Effector memory CD8-positive, alpha-beta T cell (primary cell): ENCODE measurements around the gene OR51B6.
"Not testable (repeated sequence)": the region's sequence is repeated elsewhere in the genome, so short reads cannot be mapped to it uniquely, and the experiment has no call there.

ENCODE experiments used
- ATAC-seq: fragments of 150-1000 bp; cut with Tn5 transposase; replicated peaks from 2 replicates; pipeline ENCODE4 v1.10.0; 2021; ENCODE audit warnings: mild to moderate bottlenecking, moderate library complexity
- DNase-seq, 3 experiments: peaks; one replicate each; pipeline ENCODE4 v3.0.0; 2021
- H3K27ac Mint-ChIP-seq, 2 donors: one replicate each; pipeline ENCODE4 v1.8.0; 2022; ENCODE audit warnings: mild to moderate bottlenecking in 2 of 2, mixed read lengths in 2 of 2, moderate library complexity in 2 of 2
- H3K27me3 Mint-ChIP-seq, 2 donors: one replicate each; pipeline ENCODE4 v1.8.0; 2022; ENCODE audit warnings: mixed read lengths in 2 of 2
- H3K36me3 Mint-ChIP-seq: one replicate; pipeline ENCODE4 v1.8.0; 2022; ENCODE audit warnings: mild to moderate bottlenecking, moderate library complexity, mixed read lengths; ENCODE audit not compliant: insufficient read depth
- H3K4me1 Mint-ChIP-seq, 2 donors: one replicate each; pipeline ENCODE4 v1.8.0; 2022; ENCODE audit warnings: low read depth in 2 of 2, mixed read lengths in 2 of 2
- H3K4me3 Mint-ChIP-seq, 2 donors: one replicate each; pipeline ENCODE4 v1.8.0; 2022; ENCODE audit warnings: mild to moderate bottlenecking in 2 of 2, mixed read lengths in 2 of 2, moderate library complexity in 2 of 2
- H3K9me3 Mint-ChIP-seq, 2 donors: one replicate each; pipeline ENCODE4 v1.8.0; 2022; ENCODE audit warnings: mixed read lengths in 2 of 2

OR51B6 gene

DNA sequence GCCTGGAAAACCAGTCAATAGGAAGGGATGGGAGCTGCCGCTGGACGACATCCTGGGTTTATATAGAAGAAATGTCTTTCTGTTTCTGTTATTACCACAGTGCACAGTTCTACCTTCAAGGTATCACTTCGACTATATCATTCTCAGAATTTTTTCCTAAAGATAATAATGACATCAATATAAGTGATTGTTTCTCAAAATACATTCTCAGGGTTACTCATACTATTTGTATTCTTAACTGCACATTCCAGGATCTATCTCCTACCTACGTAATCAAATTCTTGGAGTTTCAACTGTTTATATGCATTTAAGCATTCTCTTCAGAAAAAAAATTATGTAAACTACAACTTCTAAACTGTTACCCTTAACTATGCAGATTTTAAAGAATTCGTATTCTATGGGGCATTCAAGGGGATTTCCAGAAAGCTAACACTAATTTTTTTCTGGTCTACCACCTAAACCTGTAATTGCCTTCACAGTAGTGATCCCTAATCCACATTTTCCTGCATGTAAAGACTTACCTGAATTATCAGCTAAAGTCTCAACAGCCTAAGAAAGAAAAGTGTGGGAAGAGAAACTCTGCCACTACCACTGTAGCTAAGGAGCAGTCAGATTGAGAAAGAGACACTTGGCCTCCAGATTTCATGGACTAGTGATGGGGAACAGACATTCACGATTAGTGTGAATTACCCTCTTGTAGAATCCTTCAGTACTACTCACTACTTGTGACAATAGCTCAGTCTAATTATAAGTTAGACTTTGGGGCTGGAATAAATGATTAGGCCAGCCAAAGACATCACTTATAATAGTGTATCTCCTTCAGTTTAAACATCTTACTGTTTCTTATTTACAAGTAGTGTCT, 7.6 kb upstream of the OR51B6 start, which contains the start of gene OR51B5:
TSS of gene OR51B5 (minus strand) at position 51 of the 862 bp plus-strand sequence. CDS start at position 51, 0 bp downstream.
- no peak within 1 kb of the TSS for H3K27ac Mint-ChIP-seq
- no peaks in the 10 kb centered on the region for H3K36me3 Mint-ChIP-seq
- no peak within 1 kb of the TSS for H3K4me3 Mint-ChIP-seq
- ATAC-seq (no peak), DNase-seq (no peak)
- peaks cover 11 to 20% of the 10 kb centered on the region in 2 donors for H3K27me3 Mint-ChIP-seq
- H3K9me3 Mint-ChIP-seq, result no peaks in the 10 kb centered on the region
- H3K4me1 Mint-ChIP-seq, result no peaks in the 10 kb centered on the region

DNA sequence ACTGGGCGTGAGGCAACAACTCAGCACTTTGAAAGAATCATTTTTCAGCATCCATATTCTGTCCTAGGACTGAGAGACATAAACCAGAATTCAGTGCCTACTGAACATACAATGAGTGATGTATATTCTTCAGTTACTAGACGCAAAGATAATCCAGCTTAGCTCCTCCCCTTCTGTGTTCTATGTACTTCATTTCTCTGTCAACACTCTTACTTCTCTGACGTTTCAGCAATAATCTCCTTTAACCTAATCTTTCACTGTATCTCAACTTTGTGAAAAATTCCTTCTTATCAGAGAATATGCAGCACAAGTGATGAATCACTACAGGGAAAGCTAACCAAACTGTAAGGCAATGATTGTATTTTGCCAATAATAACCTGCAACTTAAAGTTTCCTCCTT, 5.5 kb upstream of the OR51B6 start:
- no peak overlapping the region for H3K4me3 Mint-ChIP-seq
- DNase-seq (no peak), ATAC-seq (no peak)
- no peaks in the 10 kb centered on the region for H3K4me1 Mint-ChIP-seq
- H3K27me3 Mint-ChIP-seq, result peaks cover 11 to 20% of the 10 kb centered on the region in 2 donors
- no peak overlapping the region for H3K27ac Mint-ChIP-seq
- no peaks in the 10 kb centered on the region for H3K36me3 Mint-ChIP-seq
- no peaks in the 10 kb centered on the region for H3K9me3 Mint-ChIP-seq

DNA sequence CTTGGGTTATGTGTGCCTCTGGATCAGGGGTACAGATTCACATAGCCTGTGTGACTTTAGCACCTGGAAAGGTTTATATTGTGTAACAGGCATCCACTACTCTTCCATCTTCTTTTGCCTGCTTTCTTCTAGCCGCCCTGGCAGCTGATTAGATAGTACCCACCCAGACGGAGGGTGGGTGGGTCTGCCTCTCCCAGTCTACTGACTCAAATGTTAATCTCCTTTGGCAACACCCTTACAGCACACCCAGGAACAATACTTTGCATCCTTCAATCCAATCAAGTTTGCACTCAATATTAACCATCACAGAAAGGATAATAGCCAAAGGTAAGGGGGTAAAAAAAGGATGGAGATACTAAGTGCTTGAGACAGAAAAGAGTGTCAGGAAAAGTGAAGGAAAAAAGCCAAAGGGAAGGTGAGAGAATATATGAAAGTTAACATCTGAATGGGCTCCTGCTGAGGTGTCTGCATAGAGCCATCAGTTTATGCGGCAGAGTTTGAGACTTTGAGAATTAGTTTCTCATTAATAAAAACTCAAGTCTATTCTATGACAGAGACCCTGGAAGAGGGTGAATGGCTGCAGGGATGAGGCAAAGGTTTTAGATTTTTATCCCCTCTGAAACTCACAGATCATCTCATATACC, 2.6 kb upstream of the OR51B6 start:
- Mint-ChIP-seq H3K36me3 (no peaks in the 10 kb centered on the region), H3K27me3 (peaks cover 7 to 18% of the 10 kb centered on the region in 2 donors), H3K9me3 (peaks cover 3 to 8% of the 10 kb centered on the region in 2 donors), H3K4me1 (no peaks in the 10 kb centered on the region), H3K4me3 (no peak overlapping the region), H3K27ac (no peak overlapping the region)
- ATAC-seq (no peak), DNase-seq (no peak)

DNA sequence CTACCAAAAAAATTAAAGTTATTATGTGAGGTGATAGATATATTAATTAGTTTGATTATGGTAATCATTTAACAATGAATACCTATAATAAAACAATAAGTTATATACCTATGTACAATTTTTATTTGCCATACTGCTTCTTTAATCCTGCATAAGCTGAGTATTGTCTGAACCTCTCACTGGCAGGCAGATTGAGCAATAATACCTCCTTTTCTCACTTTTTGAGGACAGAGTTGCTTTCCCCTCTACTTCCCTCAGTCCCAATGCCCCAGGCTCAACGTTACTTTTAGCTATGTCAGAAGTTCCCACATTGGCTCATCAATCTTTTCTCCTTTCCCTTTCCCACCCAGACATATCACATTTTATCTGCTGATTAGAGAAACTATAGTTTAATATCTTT, 1.8 kb upstream of the OR51B6 start:
- no peak for ATAC-seq
- H3K4me1 Mint-ChIP-seq, result no peaks in the 10 kb centered on the region
- H3K9me3 Mint-ChIP-seq, result peaks cover 3 to 8% of the 10 kb centered on the region in 2 donors
- no peak overlapping the region for H3K27ac Mint-ChIP-seq
- peaks cover 7 to 18% of the 10 kb centered on the region in 2 donors for H3K27me3 Mint-ChIP-seq
- no peak overlapping the region for H3K4me3 Mint-ChIP-seq
- H3K36me3 Mint-ChIP-seq, result no peaks in the 10 kb centered on the region
- no peak for DNase-seq

DNA sequence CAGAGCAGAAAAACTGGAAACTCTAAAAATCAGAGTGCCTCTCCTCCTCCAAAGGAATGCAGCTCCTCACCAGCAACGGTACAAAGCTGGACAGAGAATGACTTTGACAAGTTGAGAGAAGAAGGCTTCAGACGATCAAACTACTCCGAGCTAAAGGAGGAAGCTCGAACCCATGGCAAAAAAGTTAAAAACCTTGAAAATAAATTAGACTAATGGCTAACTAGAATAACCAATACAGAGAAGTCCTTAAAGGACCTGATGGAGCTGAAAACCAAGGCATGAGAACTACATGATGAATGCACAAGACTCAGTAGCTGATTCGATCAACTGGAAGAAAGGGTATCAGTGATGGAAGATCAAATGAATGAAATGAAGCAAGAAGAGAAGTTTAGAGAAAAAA, 4.7 kb downstream of the OR51B6 start:
- H3K27me3 Mint-ChIP-seq, H3K9me3 Mint-ChIP-seq, H3K36me3 Mint-ChIP-seq, DNase-seq, H3K4me3 Mint-ChIP-seq, ATAC-seq, H3K27ac Mint-ChIP-seq, H3K4me1 Mint-ChIP-seq: not testable (repeated sequence)

DNA sequence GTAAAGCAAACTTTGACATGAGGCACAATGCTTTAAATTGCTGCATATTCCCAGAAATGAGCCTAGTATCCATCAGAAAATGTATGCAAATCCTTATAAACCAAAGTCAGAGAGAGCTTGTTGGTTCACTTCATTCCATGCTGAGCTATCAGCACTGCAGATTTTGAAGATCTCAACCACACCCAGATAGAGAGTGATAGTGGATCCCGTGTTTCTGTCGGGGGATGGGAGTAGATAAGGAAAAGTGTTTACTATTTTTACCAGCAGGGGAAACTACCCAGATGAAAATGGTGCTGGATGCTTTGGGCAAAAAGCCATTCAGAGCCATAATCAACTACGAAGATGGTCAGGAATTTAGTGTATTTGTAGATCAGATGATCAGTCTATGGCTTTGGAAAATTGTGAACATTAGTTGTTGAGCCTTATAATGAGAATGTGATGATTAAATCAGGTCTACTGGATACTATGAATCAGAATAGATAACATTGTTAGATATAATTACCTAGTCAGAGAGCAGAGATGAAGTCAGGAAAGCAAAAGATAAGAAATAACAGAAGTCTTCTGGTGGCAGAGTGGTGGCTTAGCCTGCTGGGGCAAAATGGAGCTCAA, 10.8 kb downstream of the OR51B6 start:
- H3K36me3 Mint-ChIP-seq, result no peaks in the 10 kb centered on the region
- H3K27ac Mint-ChIP-seq, result no peak overlapping the region
- H3K27me3 Mint-ChIP-seq, result peaks cover 0 to 5% of the 10 kb centered on the region in 2 donors
- no peaks in the 10 kb centered on the region for H3K4me1 Mint-ChIP-seq
- H3K4me3 Mint-ChIP-seq, result no peak overlapping the region
- ATAC-seq, result no peak
- DNase-seq, result no peak
- peaks cover 0 to 1% of the 10 kb centered on the region in 2 donors for H3K9me3 Mint-ChIP-seq

DNA sequence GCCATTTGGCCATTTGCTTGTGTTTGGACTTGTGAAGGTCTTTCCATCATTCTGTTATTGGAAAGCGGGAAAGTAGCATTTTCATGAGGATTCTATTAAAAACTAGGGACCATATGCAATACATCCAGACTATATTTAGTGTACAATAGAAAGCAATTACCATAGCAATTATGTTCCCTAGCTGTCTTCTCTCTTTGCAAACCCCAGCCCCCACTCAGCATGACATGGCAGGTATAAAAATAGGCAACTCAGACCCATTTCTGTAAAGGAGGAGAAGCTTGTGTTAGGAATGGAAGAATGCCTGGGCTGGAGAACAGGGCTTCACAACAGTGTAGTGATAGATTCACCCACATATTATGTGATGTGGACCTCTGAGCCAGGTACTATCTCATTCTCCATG, 12.4 kb downstream of the OR51B6 start:
- no peak for DNase-seq
- no peak overlapping the region for H3K4me3 Mint-ChIP-seq
- ATAC-seq, result no peak
- H3K27me3 Mint-ChIP-seq, result peaks cover 0 to 5% of the 10 kb centered on the region in 2 donors
- H3K4me1 Mint-ChIP-seq, result no peaks in the 10 kb centered on the region
- H3K36me3 Mint-ChIP-seq, result no peaks in the 10 kb centered on the region
- H3K27ac Mint-ChIP-seq, result no peak overlapping the region
- peaks cover 0 to 1% of the 10 kb centered on the region in 2 donors for H3K9me3 Mint-ChIP-seq

DNA sequence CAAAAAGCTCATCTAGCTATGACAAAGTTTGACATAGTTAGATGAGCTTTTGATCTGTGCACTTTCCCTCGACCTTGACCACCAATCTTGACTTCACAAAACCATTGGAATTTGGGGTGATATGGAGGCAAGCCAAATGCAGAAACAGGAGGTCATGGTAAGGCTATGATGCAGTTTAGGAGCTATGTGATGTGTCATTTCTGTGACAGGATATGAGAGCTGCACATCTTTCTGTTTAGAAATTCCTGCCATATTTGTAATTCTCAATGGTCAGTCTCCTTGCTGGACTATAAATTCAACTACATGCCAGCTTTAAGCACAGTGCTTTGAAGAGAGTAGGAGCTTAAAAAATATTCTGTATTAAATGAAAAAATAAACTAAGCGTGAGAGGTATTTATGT, 12.9 kb downstream of the OR51B6 start:
- peaks cover 0 to 1% of the 10 kb centered on the region in 2 donors for H3K9me3 Mint-ChIP-seq
- no peaks in the 10 kb centered on the region for H3K36me3 Mint-ChIP-seq
- H3K4me3 Mint-ChIP-seq, result no peak overlapping the region

DNA sequence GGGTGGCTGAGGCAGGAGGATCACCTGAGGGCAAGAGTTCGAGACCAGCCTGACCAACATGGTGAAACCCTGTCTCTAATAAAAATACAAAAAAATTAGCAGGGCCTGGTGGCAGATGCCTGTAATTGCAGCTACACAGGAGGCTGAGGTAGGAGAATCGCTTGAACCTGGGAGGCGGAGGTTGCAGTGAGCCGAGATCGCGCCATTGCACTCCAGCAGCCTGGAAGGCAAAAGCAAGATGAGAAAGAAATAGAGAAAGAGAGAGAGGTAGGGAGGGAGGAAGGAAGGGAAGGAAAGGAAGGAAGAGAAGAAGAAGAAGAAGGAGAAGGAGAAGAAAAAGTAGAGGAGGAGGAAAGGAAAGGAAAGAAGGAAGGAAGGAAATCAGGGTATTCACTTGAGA, 15.1 kb downstream of the OR51B6 start:
- not testable (repeated sequence) for ATAC-seq, H3K4me3 Mint-ChIP-seq, H3K27me3 Mint-ChIP-seq, H3K27ac Mint-ChIP-seq, H3K4me1 Mint-ChIP-seq, H3K36me3 Mint-ChIP-seq, H3K9me3 Mint-ChIP-seq, DNase-seq

More for the DNA sequence above, 12.9 kb downstream of the OR51B6 start:
- DNase-seq (no peak), ATAC-seq (no peak)
- peaks cover 0 to 5% of the 10 kb centered on the region in 2 donors for H3K27me3 Mint-ChIP-seq
- no peak overlapping the region for H3K27ac Mint-ChIP-seq
- no peaks in the 10 kb centered on the region for H3K4me1 Mint-ChIP-seq

DNA sequence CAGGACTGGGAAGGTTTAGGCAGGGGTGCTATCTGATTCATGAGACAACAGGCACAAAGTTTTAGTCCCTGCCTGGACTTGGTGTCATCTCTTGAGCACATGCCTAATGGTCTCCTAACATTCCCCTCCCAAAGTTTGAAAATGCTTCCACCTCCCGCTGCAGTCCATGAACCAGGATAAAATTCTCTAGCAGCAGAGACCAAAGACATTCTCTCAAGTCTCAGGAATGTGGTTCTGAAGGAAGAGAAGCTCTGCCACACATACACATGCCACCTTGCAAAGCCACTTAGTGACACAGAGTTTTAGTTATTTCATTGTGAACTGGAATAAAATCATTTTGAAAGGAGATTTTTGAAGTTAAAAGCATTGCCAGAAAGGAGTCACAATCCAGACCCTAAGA, 15.5 kb downstream of the OR51B6 start:
- Mint-ChIP-seq H3K36me3 (no peaks in the 10 kb centered on the region), H3K27me3 (peaks cover 0 to 8% of the 10 kb centered on the region in 2 donors), H3K27ac (no peak overlapping the region), H3K9me3 (peaks cover 0 to 1% of the 10 kb centered on the region in 2 donors), H3K4me1 (no peaks in the 10 kb centered on the region), H3K4me3 (no peak overlapping the region)
- ATAC-seq (no peak), DNase-seq (no peak)

DNA sequence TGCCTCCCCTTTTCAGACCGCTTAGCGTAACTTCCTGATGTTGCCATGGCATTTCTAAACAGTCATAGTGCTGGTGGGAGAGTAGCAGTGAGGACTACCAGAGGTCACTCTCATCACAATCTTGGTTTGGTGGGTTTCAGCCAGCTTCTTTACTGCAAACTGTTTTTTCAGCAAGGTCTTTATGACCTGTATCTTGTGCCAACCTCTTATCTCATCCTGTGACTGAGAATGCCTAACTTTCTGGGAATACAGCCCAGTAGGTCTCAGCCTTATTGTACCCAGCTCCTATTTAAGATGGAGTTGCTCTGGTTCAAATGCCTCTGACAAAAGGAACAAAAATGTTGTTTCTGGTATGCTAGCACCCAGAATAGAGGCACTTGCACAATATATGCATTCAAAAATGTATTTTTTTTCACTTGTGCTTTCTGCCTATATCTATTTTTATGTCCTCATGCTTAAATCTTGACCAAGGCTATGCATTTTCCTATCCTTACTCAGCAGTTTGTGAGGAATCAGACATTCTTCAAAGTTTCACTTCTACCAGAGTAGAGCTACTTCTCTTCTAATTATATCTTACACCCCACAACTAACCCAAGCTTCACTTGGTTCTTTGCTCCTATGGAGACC, 16.3 kb downstream of the OR51B6 start:
- ATAC-seq (no peak), DNase-seq (no peak)
- H3K27ac Mint-ChIP-seq, result no peak overlapping the region
- H3K4me3 Mint-ChIP-seq, result no peak overlapping the region
- H3K4me1 Mint-ChIP-seq, result no peaks in the 10 kb centered on the region
- no peaks in the 10 kb centered on the region for H3K36me3 Mint-ChIP-seq
- peaks cover 0 to 12% of the 10 kb centered on the region in 2 donors for H3K27me3 Mint-ChIP-seq
- H3K9me3 Mint-ChIP-seq, result peaks cover 0 to 1% of the 10 kb centered on the region in 2 donors

DNA sequence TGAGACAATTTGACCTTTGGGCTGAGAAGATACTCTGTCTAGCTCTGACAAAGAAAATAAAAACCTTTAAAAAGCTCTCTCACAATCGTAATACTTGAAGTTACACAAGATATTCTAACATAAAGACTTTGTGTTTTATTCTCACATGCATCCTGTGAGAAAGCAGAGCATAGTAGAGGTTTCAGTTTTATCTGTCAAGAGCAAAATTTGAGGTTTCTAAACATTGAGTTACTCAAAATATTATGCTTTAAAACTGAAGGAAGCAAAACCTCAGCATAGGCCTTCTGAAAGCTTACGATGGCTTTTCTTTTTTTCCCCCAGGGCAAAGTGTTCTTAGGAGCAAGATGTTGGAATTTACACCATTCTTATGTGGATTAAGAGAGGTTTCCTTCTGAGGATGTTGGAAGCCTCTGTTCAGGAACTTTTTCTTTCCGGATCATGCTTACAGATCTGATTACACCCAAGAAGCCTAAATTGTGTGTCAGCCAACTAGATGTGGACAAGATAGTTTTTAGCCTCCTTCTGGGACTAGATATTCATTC, 17.3 kb downstream of the OR51B6 start:
- H3K27ac Mint-ChIP-seq, result no peak overlapping the region
- no peak for ATAC-seq
- H3K27me3 Mint-ChIP-seq, result peaks cover 0 to 15% of the 10 kb centered on the region in 2 donors
- no peak overlapping the region for H3K4me3 Mint-ChIP-seq
- no peak for DNase-seq
- no peaks in the 10 kb centered on the region for H3K4me1 Mint-ChIP-seq
- H3K9me3 Mint-ChIP-seq, result no peaks in the 10 kb centered on the region
- H3K36me3 Mint-ChIP-seq, result no peaks in the 10 kb centered on the region

DNA sequence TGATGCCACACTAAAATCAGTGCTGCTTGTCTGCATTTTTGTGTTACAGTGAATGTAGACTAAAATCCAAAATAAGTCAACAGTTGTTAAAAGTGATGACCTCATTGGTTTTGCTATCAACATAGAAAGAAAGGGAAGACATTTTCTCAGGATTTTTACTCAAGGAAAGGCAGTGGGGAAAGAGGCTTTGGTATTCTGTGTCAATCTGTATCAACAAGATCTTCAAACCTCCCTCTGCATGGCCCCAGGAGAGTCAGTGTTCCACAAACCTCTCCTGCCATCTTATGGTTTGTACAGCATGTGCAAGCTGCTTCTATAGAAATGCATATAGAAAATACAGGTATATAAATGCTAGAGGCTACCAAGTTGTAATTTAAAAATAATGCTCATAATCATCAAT, 18.5 kb downstream of the OR51B6 start:
- no peak for DNase-seq
- Mint-ChIP-seq H3K4me3 (no peak overlapping the region), H3K9me3 (no peaks in the 10 kb centered on the region), H3K27ac (no peak overlapping the region), H3K36me3 (no peaks in the 10 kb centered on the region), H3K27me3 (peaks cover 0 to 15% of the 10 kb centered on the region in 2 donors), H3K4me1 (no peaks in the 10 kb centered on the region)
- no peak for ATAC-seq
